Endodermal cell (in vitro differentiated cells): Measurements from ENCODE around the gene RSPO3. TPM values are rescaled to one million over a fixed set of nuclear protein-coding genes. Genes with fewer than 3 reads are reported as not detected.

Experiments used
- DNase-seq: peaks from one replicate; pipeline ENCODE4 v3.0.0-alpha.2; 2017
- H3K27ac ChIP-seq: 2 replicates; pipeline ENCODE4 v1.5.1; 2013; ENCODE audit warnings: mild to moderate bottlenecking, low read depth, low read length, moderate library complexity
- H3K27me3 ChIP-seq: 2 replicates; pipeline ENCODE4 v1.6.1; 2013; ENCODE audit warnings: mild to moderate bottlenecking, low read length, moderate library complexity; ENCODE audit not compliant: insufficient read depth, control insufficient read depth, poor library complexity, severe bottlenecking
- H3K36me3 ChIP-seq: 2 replicates; pipeline ENCODE4 v1.7.0; 2013; ENCODE audit warnings: mild to moderate bottlenecking, low read length, moderate library complexity; ENCODE audit not compliant: control insufficient read depth, insufficient read depth
- H3K4me1 ChIP-seq: one replicate; pipeline ENCODE4 v1.7.0; 2013; ENCODE audit warnings: low read length; ENCODE audit not compliant: control insufficient read depth, insufficient read depth
- H3K4me3 ChIP-seq: 2 replicates; pipeline ENCODE4 v1.5.1; 2013; ENCODE audit warnings: mild to moderate bottlenecking, low read length, moderate library complexity
- H3K9ac ChIP-seq: 2 replicates; pipeline ENCODE4 v1.6.1; 2013; ENCODE audit warnings: mild to moderate bottlenecking, low read length, moderate library complexity; ENCODE audit not compliant: poor library complexity, severe bottlenecking; ENCODE audit errors: extremely low read depth
- H3K9me3 ChIP-seq: 2 replicates; pipeline ENCODE4 v1.6.1; 2013; ENCODE audit warnings: mild to moderate bottlenecking, low read length, moderate library complexity; ENCODE audit not compliant: control insufficient read depth
- H3K27ac Mint-ChIP-seq: 2 replicates; pipeline ENCODE4 v1.8.0; 2020; ENCODE audit warnings: mixed read lengths
- H3K27me3 Mint-ChIP-seq: 2 replicates; pipeline ENCODE4 v1.8.0; 2021; ENCODE audit warnings: mild to moderate bottlenecking, mixed read lengths; ENCODE audit not compliant: insufficient read depth
- H3K36me3 Mint-ChIP-seq: 2 replicates; pipeline ENCODE4 v1.8.0; 2020; ENCODE audit warnings: low read depth, mixed read lengths
- H3K4me1 Mint-ChIP-seq: 2 replicates; pipeline ENCODE4 v1.8.0; 2020; ENCODE audit warnings: mixed read lengths
- H3K4me3 Mint-ChIP-seq: 2 replicates; pipeline ENCODE4 v1.8.0; 2020; ENCODE audit warnings: mild to moderate bottlenecking, moderate library complexity, mixed read lengths
- H3K9me3 Mint-ChIP-seq: 2 replicates; pipeline ENCODE4 v1.8.0; 2020; ENCODE audit warnings: mild to moderate bottlenecking, mixed read lengths
- CTCF ChIP-seq: fragments of 200-600 bp; sonication (generic); conservative IDR thresholded peaks from 2 replicates; pipeline ENCODE4 v1.5.0; 2021; ENCODE audit warnings: antibody characterized with exemption, mild to moderate bottlenecking
- WGBS, 2 experiments: methylation state at CpG; one replicate each; pipeline versions ENCODE4 v1.1.5 to v1.1.7; 2013; ENCODE audit warnings: missing lambda C conversion rate in 2 of 2, mixed read lengths in 1 of 2; ENCODE audit not compliant: insufficient coverage in 1 of 2, insufficient read length in 1 of 2; 5-methylcytosine and 5-hydroxymethylcytosine counted together
- total RNA-seq, 2 donors: library from RNA; stranded (reverse); fragmentation: NEBNext Ultra II Directional in 1 of 2; extraction: Animal tissue kit (Norgen Biotek cat#: 25700) in 1 of 2; gene quantifications; 2 replicates in 1 of 2; 3 replicates in 1 of 2; pipeline ENCODE4 v1.2.1, GENCODE V29; 2021

Gene RSPO3
- total RNA-seq, 2 donors from 2014 or later: 0.20 to 0.31 TPM

GRCh38 chr6:127124172-127124571 lies 5.7 kb downstream of the RSPO3 start:
- Histone ChIP-seq H3K9ac (no peak overlapping the region), H3K4me3 (no peak overlapping the region)

GRCh38 chr6:127124680-127125079 lies 6.2 kb downstream of the RSPO3 start:
- H3K27me3 ChIP-seq: peaks cover 45% of the 10 kb centered on the region
- H3K9me3 ChIP-seq: no peaks in the 10 kb centered on the region
- H3K4me1 ChIP-seq: peaks cover 9% of the 10 kb centered on the region
- no peaks in the 10 kb centered on the region for H3K36me3 ChIP-seq
- DNase-seq: no peak
- no peak overlapping the region for H3K9ac ChIP-seq
- Mint-ChIP-seq H3K4me1 (peaks cover 3% of the 10 kb centered on the region), H3K27me3 (peaks cover 44% of the 10 kb centered on the region), H3K27ac (no peak overlapping the region), H3K4me3 (no peak overlapping the region), H3K36me3 (no peaks in the 10 kb centered on the region), H3K9me3 (no peaks in the 10 kb centered on the region)
- H3K4me3 ChIP-seq: no peak overlapping the region
- TF ChIP-seq CTCF: no peak
- no peak overlapping the region for H3K27ac ChIP-seq

More at GRCh38 chr6:127124172-127124571, 5.7 kb downstream of the RSPO3 start:
- Mint-ChIP-seq H3K4me3 (no peak overlapping the region), H3K27ac (no peak overlapping the region), H3K9me3 (no peaks in the 10 kb centered on the region), H3K4me1 (peaks cover 3% of the 10 kb centered on the region), H3K27me3 (peaks cover 49% of the 10 kb centered on the region), H3K36me3 (no peaks in the 10 kb centered on the region)
- Histone ChIP-seq H3K36me3 (no peaks in the 10 kb centered on the region), H3K27me3 (peaks cover 50% of the 10 kb centered on the region), H3K27ac (no peak overlapping the region), H3K4me1 (peaks cover 9% of the 10 kb centered on the region), H3K9me3 (no peaks in the 10 kb centered on the region)
- no peak for DNase-seq
- TF ChIP-seq CTCF: no peak

- WGBS, 2 experiments: 86 to 91% methylated on average over 1 of the region's 1 CpG
- Mint-ChIP-seq H3K4me3 (no peak overlapping the region), H3K9me3 (no peaks in the 10 kb centered on the region), H3K4me1 (no peaks in the 10 kb centered on the region), H3K36me3 (no peaks in the 10 kb centered on the region), H3K27ac (no peak overlapping the region), H3K27me3 (peaks cover 20% of the 10 kb centered on the region)
- Histone ChIP-seq H3K9me3 (no peaks in the 10 kb centered on the region), H3K27me3 (peaks cover 12% of the 10 kb centered on the region), H3K4me3 (no peak overlapping the region), H3K9ac (no peak overlapping the region), H3K36me3 (no peaks in the 10 kb centered on the region), H3K27ac (no peak overlapping the region), H3K4me1 (no peaks in the 10 kb centered on the region)
- TF ChIP-seq CTCF: no peak
- no peak for DNase-seq
Observed at GRCh38 chr6:127128066-127128465, 9.6 kb downstream of the RSPO3 start.
